Endodermal cell (in vitro differentiated cells): ENCODE results near the gene PPA1. TPM values are rescaled to one million over a fixed set of nuclear protein-coding genes. Genes with fewer than 3 reads are reported as not detected.
A peak's percentile ranks its signal among the peaks of the same experiment; 100 is the strongest.
"Not testable (repeated sequence)": the region's sequence is repeated elsewhere in the genome, so short reads cannot be mapped to it uniquely, and the experiment has no call there.

ENCODE experiments used
- DNase-seq: peaks from one replicate; pipeline ENCODE4 v3.0.0-alpha.2; 2017
- H3K27ac ChIP-seq: 2 replicates; pipeline ENCODE4 v1.5.1; 2013; ENCODE audit warnings: mild to moderate bottlenecking, low read depth, low read length, moderate library complexity
- H3K27me3 ChIP-seq: 2 replicates; pipeline ENCODE4 v1.6.1; 2013; ENCODE audit warnings: mild to moderate bottlenecking, low read length, moderate library complexity; ENCODE audit not compliant: insufficient read depth, control insufficient read depth, poor library complexity, severe bottlenecking
- H3K36me3 ChIP-seq: 2 replicates; pipeline ENCODE4 v1.7.0; 2013; ENCODE audit warnings: mild to moderate bottlenecking, low read length, moderate library complexity; ENCODE audit not compliant: control insufficient read depth, insufficient read depth
- H3K4me1 ChIP-seq: one replicate; pipeline ENCODE4 v1.7.0; 2013; ENCODE audit warnings: low read length; ENCODE audit not compliant: control insufficient read depth, insufficient read depth
- H3K4me3 ChIP-seq: 2 replicates; pipeline ENCODE4 v1.5.1; 2013; ENCODE audit warnings: mild to moderate bottlenecking, low read length, moderate library complexity
- H3K9ac ChIP-seq: 2 replicates; pipeline ENCODE4 v1.6.1; 2013; ENCODE audit warnings: mild to moderate bottlenecking, low read length, moderate library complexity; ENCODE audit not compliant: poor library complexity, severe bottlenecking; ENCODE audit errors: extremely low read depth
- H3K9me3 ChIP-seq: 2 replicates; pipeline ENCODE4 v1.6.1; 2013; ENCODE audit warnings: mild to moderate bottlenecking, low read length, moderate library complexity; ENCODE audit not compliant: control insufficient read depth
- H3K27ac Mint-ChIP-seq: 2 replicates; pipeline ENCODE4 v1.8.0; 2020; ENCODE audit warnings: mixed read lengths
- H3K27me3 Mint-ChIP-seq: 2 replicates; pipeline ENCODE4 v1.8.0; 2021; ENCODE audit warnings: mild to moderate bottlenecking, mixed read lengths; ENCODE audit not compliant: insufficient read depth
- H3K36me3 Mint-ChIP-seq: 2 replicates; pipeline ENCODE4 v1.8.0; 2020; ENCODE audit warnings: low read depth, mixed read lengths
- H3K4me1 Mint-ChIP-seq: 2 replicates; pipeline ENCODE4 v1.8.0; 2020; ENCODE audit warnings: mixed read lengths
- H3K4me3 Mint-ChIP-seq: 2 replicates; pipeline ENCODE4 v1.8.0; 2020; ENCODE audit warnings: mild to moderate bottlenecking, moderate library complexity, mixed read lengths
- H3K9me3 Mint-ChIP-seq: 2 replicates; pipeline ENCODE4 v1.8.0; 2020; ENCODE audit warnings: mild to moderate bottlenecking, mixed read lengths
- WGBS, 2 experiments: methylation state at CpG; one replicate each; pipeline versions ENCODE4 v1.1.5 to v1.1.7; 2013; ENCODE audit warnings: missing lambda C conversion rate in 2 of 2, mixed read lengths in 1 of 2; ENCODE audit not compliant: insufficient coverage in 1 of 2, insufficient read length in 1 of 2; 5-methylcytosine and 5-hydroxymethylcytosine counted together
- total RNA-seq, 2 donors: library from RNA; stranded (reverse); fragmentation: NEBNext Ultra II Directional in 1 of 2; extraction: Animal tissue kit (Norgen Biotek cat#: 25700) in 1 of 2; gene quantifications; 2 replicates in 1 of 2; 3 replicates in 1 of 2; pipeline ENCODE4 v1.2.1, GENCODE V29; 2021
- TF ChIP-seq, protein P1 (sequence below): fragments of 200-600 bp; sonication (generic); conservative IDR thresholded peaks from 2 replicates; pipeline ENCODE4 v1.5.0; 2021; ENCODE audit warnings: antibody characterized with exemption, mild to moderate bottlenecking

PPA1 gene
- total RNA-seq, 2 donors from 2014 or later: 63.3 to 72.1 TPM

DNA sequence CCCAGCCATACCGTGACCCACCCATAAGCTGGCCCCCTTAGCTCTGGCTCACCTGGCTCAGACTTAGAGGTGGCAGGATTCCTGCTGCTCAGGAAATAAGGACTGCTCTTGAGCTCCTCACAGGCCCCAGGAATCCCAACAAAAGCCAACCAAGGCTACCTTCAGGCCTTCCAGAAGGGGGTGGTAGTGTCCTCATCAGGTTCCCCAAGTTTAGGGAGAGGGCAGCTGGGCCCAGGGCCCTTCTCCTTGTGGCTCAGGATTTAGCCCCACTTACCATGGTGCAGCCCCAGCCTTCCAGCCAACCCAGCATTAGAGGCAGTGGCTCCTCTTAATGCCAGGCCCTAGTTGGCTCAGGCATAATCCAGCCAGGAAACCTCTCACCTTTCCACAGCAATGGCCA is 27.0 kb upstream of the PPA1 start:
- Mint-ChIP-seq H3K9me3 (peaks cover 10% of the 10 kb centered on the region), H3K4me1 (no peaks in the 10 kb centered on the region), H3K27me3 (peaks cover 2% of the 10 kb centered on the region), H3K27ac (no peak overlapping the region), H3K4me3 (no peak overlapping the region), H3K36me3 (no peaks in the 10 kb centered on the region)
- Histone ChIP-seq H3K27ac (no peak overlapping the region), H3K9me3 (peaks cover 12% of the 10 kb centered on the region), H3K36me3 (no peaks in the 10 kb centered on the region), H3K4me1 (no peaks in the 10 kb centered on the region), H3K4me3 (no peak overlapping the region), H3K27me3 (no peaks in the 10 kb centered on the region), H3K9ac (no peak overlapping the region)
- peak; percentile 61 for DNase-seq
- TF ChIP-seq, protein P1, sequence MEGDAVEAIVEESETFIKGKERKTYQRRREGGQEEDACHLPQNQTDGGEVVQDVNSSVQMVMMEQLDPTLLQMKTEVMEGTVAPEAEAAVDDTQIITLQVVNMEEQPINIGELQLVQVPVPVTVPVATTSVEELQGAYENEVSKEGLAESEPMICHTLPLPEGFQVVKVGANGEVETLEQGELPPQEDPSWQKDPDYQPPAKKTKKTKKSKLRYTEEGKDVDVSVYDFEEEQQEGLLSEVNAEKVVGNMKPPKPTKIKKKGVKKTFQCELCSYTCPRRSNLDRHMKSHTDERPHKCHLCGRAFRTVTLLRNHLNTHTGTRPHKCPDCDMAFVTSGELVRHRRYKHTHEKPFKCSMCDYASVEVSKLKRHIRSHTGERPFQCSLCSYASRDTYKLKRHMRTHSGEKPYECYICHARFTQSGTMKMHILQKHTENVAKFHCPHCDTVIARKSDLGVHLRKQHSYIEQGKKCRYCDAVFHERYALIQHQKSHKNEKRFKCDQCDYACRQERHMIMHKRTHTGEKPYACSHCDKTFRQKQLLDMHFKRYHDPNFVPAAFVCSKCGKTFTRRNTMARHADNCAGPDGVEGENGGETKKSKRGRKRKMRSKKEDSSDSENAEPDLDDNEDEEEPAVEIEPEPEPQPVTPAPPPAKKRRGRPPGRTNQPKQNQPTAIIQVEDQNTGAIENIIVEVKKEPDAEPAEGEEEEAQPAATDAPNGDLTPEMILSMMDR: peak; percentile 48
- WGBS, 2 experiments: 95% methylated on average over 1 of the region's 1 CpG; no CpG with 5 or more reads in 1 of the 2 experiments

DNA sequence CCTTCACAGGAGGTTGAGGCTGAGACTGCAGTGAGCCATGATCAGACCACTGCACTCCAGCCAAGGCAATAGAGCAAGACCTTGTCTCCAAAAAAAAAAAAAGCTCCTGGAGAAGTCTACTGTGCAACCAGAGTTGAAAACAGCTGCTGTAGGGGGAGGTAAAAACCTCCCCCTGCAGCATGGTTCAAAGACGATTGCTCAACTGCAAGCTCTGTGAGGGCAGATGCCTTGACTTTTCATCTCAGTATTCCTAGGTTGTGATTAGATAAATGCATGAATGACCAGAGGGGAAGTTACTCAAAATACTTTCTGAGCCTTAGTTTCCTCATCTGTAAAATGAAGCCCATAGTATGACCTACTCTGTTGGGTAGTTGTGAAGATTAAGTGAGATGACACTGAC is 25.0 kb upstream of the PPA1 start:
- no peak overlapping the region for H3K9ac ChIP-seq
- H3K9me3 Mint-ChIP-seq: peaks cover 10% of the 10 kb centered on the region
- peaks cover 2% of the 10 kb centered on the region for H3K27me3 Mint-ChIP-seq
- H3K9me3 ChIP-seq: peaks cover 12% of the 10 kb centered on the region
- no peak overlapping the region for H3K27ac ChIP-seq
- no peaks in the 10 kb centered on the region for H3K27me3 ChIP-seq
- WGBS, 2 experiments: 97 to 100% methylated on average over 1 of the region's 1 CpG
- H3K4me3 ChIP-seq: no peak overlapping the region
- no peaks in the 10 kb centered on the region for H3K36me3 ChIP-seq
- no peak overlapping the region for H3K4me3 Mint-ChIP-seq
- H3K36me3 Mint-ChIP-seq: no peaks in the 10 kb centered on the region
- no peak overlapping the region for H3K27ac Mint-ChIP-seq
- DNase-seq: no peak
- TF ChIP-seq, protein P1: no peak
- no peaks in the 10 kb centered on the region for H3K4me1 ChIP-seq
- H3K4me1 Mint-ChIP-seq: no peaks in the 10 kb centered on the region

DNA sequence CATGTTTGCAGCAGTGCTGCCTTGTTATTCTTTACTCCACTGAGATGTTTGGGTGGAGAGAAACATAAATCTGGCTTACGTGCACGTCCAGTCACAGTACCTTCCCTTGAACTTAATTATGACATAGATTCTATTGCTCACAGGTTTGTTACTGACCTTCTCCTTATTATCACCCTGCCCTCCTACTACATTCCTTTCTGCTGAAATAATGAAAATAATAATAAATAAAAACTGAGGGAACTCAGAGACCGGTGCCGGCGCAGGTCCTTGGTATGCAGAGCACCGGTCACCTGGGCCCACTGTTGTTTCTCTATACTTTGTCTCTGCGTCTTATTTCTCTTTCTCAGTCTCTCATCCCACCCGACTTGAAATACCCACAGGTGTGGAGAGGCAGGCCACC is 24.6 kb upstream of the PPA1 start:
- H3K4me3 ChIP-seq, H3K27me3 Mint-ChIP-seq, H3K4me1 ChIP-seq, H3K27ac ChIP-seq, H3K4me3 Mint-ChIP-seq, H3K36me3 ChIP-seq, H3K27ac Mint-ChIP-seq, H3K4me1 Mint-ChIP-seq, DNase-seq, H3K36me3 Mint-ChIP-seq, H3K27me3 ChIP-seq, H3K9ac ChIP-seq: not testable (repeated sequence)
- peaks cover 12% of the 10 kb centered on the region for H3K9me3 ChIP-seq
- 94% methylated on average over 3 to 8 of the region's 8 CpGs for WGBS, 2 experiments
- H3K9me3 Mint-ChIP-seq: peaks cover 10% of the 10 kb centered on the region

DNA sequence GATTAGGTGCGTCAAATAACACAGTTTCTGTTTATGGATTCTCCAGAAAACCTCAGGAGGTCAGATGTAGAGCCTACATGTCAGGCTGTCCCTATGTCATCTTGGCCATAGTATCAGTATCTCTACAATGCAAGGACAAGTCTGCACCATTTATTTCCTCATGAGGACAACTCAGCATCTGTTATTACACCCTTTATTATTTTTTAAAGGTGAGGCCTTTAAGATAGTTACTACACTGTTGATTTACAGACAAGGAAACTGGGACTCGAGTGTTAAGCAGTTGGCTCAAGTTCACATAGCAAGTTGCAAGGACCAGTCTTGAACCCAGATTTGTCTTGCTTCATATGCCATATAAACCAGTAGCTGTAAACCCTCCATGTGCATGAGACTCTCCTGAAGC is 23.2 kb upstream of the PPA1 start:
- no peak for DNase-seq
- TF ChIP-seq, protein P1: no peak
- H3K27ac ChIP-seq: no peak overlapping the region
- no peak overlapping the region for H3K4me3 ChIP-seq
- no peaks in the 10 kb centered on the region for H3K27me3 ChIP-seq
- peaks cover 2% of the 10 kb centered on the region for H3K27me3 Mint-ChIP-seq
- no peak overlapping the region for H3K4me3 Mint-ChIP-seq
- no peaks in the 10 kb centered on the region for H3K36me3 ChIP-seq
- WGBS, 2 experiments: 91 to 93% methylated on average over 2 of the region's 2 CpGs
- no peaks in the 10 kb centered on the region for H3K36me3 Mint-ChIP-seq
- H3K9me3 Mint-ChIP-seq: peaks cover 6% of the 10 kb centered on the region
- H3K4me1 Mint-ChIP-seq: no peaks in the 10 kb centered on the region
- H3K27ac Mint-ChIP-seq: no peak overlapping the region
- H3K4me1 ChIP-seq: no peaks in the 10 kb centered on the region
- no peak overlapping the region for H3K9ac ChIP-seq
- H3K9me3 ChIP-seq: peaks cover 10% of the 10 kb centered on the region
